ENCODE measurements around the gene PPP3CA. TPM values are rescaled to one million over a fixed set of nuclear protein-coding genes. Genes with fewer than 3 reads are reported as not detected.

The PPP3CA gene
- total and polyA plus RNA-seq, 3 donors from 2014 or later = 19.1 to 44.5 (median 39.1) TPM

GRCh38 chr4:101232074-101232776 is 115.1 kb downstream of the PPP3CA start:
- WGBS, 2 donors = 58 to 66% methylated on average over 1 of the region's 1 CpG
- TF ChIP-seq CTCF (IDR thresholded peaks at IDR 0.05) (no peak), POLR2A (IDR thresholded peaks at IDR 0.05) (no peak)
- no peak for DNase-seq

GRCh38 chr4:101230801-101231426 is 116.4 kb downstream of the PPP3CA start:
- H3K27ac ChIP-seq = no peak overlapping the region
- DNase-seq = no peak
- no peaks in the 10 kb centered on the region for H3K27me3 ChIP-seq
- H3K4me3 ChIP-seq = no peak overlapping the region
- no peaks in the 10 kb centered on the region for H3K36me3 ChIP-seq (ENCODE audit: low read depth, missing control alignments)
- TF ChIP-seq POLR2A (IDR thresholded peaks at IDR 0.05) (no peak), CTCF (IDR thresholded peaks at IDR 0.05) (no peak)
- 89 to 93% methylated on average over 3 of the region's 3 CpGs for WGBS, 2 donors
- H3K9me3 ChIP-seq = no peaks in the 10 kb centered on the region
- intact Hi-C loops (cut with DNase I; ENCODE audit: low total_unique reads) = no loop called here
- H3K4me1 ChIP-seq = no peaks in the 10 kb centered on the region

More at GRCh38 chr4:101232074-101232776, 115.1 kb downstream of the PPP3CA start:
- no peaks in the 10 kb centered on the region for H3K27me3 ChIP-seq
- no peak overlapping the region for H3K4me3 ChIP-seq
- H3K27ac ChIP-seq = no peak overlapping the region
- intact Hi-C loops (cut with DNase I; ENCODE audit: low total_unique reads) = no loop called here
- H3K36me3 ChIP-seq (ENCODE audit: low read depth, missing control alignments) = no peaks in the 10 kb centered on the region
- no peaks in the 10 kb centered on the region for H3K9me3 ChIP-seq
- no peaks in the 10 kb centered on the region for H3K4me1 ChIP-seq

- Histone ChIP-seq H3K9me3 (no peaks in the 10 kb centered on the region), H3K36me3 (ENCODE audit: low read depth, missing control alignments) (no peaks in the 10 kb centered on the region), H3K27ac (no peak overlapping the region), H3K27me3 (no peaks in the 10 kb centered on the region), H3K4me1 (no peaks in the 10 kb centered on the region), H3K4me3 (no peak overlapping the region)
- WGBS, 2 donors = 85 to 96% methylated on average over 2 of the region's 2 CpGs
- intact Hi-C loops (cut with DNase I; ENCODE audit: low total_unique reads) = no loop called here
- DNase-seq = no peak
- TF ChIP-seq CTCF (IDR thresholded peaks at IDR 0.05) = no peak
- TF ChIP-seq POLR2A (IDR thresholded peaks at IDR 0.05) = no peak
Observed at GRCh38 chr4:101229116-101229515, 118.2 kb downstream of the PPP3CA start.

- Histone ChIP-seq H3K9me3 (no peaks in the 10 kb centered on the region), H3K27ac (no peak overlapping the region), H3K4me3 (no peak overlapping the region), H3K4me1 (no peaks in the 10 kb centered on the region), H3K27me3 (no peaks in the 10 kb centered on the region), H3K36me3 (ENCODE audit: low read depth, missing control alignments) (no peaks in the 10 kb centered on the region)
- intact Hi-C loops (cut with DNase I; ENCODE audit: low total_unique reads) = no loop called here
- no peak for DNase-seq
- TF ChIP-seq POLR2A (IDR thresholded peaks at IDR 0.05) (no peak), CTCF (IDR thresholded peaks at IDR 0.05) (no peak)
Observed at GRCh38 chr4:101227715-101228114, 119.6 kb downstream of the PPP3CA start.
